Measurements from ENCODE around the gene CYP3A5. TPM values are rescaled to one million over a fixed set of nuclear protein-coding genes. Genes with fewer than 3 reads are reported as not detected.
A peak's percentile ranks its signal among the peaks of the same experiment; 100 is the strongest.

Gene CYP3A5
- 9.6 and 11.2 TPM in 2 replicates for total RNA-seq (2011; cell fraction: chromatin; rRNA removed; ENCODE audit: low replicate concordance)
- total RNA-seq (2011; cell fraction: nucleolus; rRNA removed) = 4.3 and 5.0 TPM in 2 replicates
- total RNA-seq (2011; cell fraction: nucleoplasm; rRNA removed) = 4.5 and 5.9 TPM in 2 replicates
- total RNA-seq (2014; rRNA removed) (0.73 and 1.3 TPM in 2 replicates), total RNA-seq (2014; rRNA removed; fragmentation: Illumina TruSeq; extraction: Trizol) (1.3 and 1.7 TPM in 2 replicates), total RNA-seq (2015; rRNA removed; fragmentation: Illumina TruSeq; extraction: Trizol) (1.7 and 2.8 TPM in 2 replicates), total RNA-seq (2021) (0.96 and 1.5 TPM in 2 replicates), polyA plus RNA-seq (2011; rRNA removed) (0.98 and 1.5 TPM in 2 replicates), polyA plus RNA-seq (2014; fragmentation: Illumina TruSeq; extraction: Trizol) (1.1 and 1.2 TPM in 2 replicates), polyA plus RNA-seq (2014; fragmentation: Nextera tagmentation; extraction: Ambion mirVana) (1 to 10 TPM; 1.6 TPM), polyA plus RNA-seq (2014; rRNA removed) (1.5 and 1.6 TPM in 2 replicates), polyA minus RNA-seq (2011; rRNA and poly(A)+ RNA removed) (1.8 and 2.9 TPM in 2 replicates), Bru-seq, nascent RNA (percentile 33 among the genes with signal in this experiment), BruChase-seq, experiment 1, labeled RNA remaining after a 2-hour chase (percentile 38 among the genes with signal in this experiment), BruChase-seq, experiment 2, labeled RNA remaining after a 6-hour chase (percentile 41 among the genes with signal in this experiment)
- 0.27 and 1.0 TPM in 2 replicates for polyA plus RNA-seq (2011; cell fraction: cytosol; rRNA removed)
- polyA plus RNA-seq (2011; cell fraction: nucleus; rRNA removed) = 9.0 and 11.0 TPM in 2 replicates
- 2.6 and 5.5 TPM in 2 replicates for polyA plus RNA-seq (2012)
- 0.48 TPM in 1 of 2 replicates, not detected in the other for polyA minus RNA-seq (2011; cell fraction: cytosol; rRNA and poly(A)+ RNA removed)
- polyA minus RNA-seq (2011; cell fraction: nucleus; rRNA and poly(A)+ RNA removed) = 5.1 and 7.3 TPM in 2 replicates
- long read RNA-seq, experiment 1, partial matches to known transcripts = 0 of 3 reads
- long read RNA-seq, experiment 1, other reads (novel, unspliced or antisense) = 2 of 3 reads
- long read RNA-seq, experiment 2, partial matches to known transcripts = 1 of 1 reads
- long read RNA-seq, experiment 2, other reads (novel, unspliced or antisense) = 0 of 1 reads
- long read RNA-seq, experiment 3 = 0 reads

DNA sequence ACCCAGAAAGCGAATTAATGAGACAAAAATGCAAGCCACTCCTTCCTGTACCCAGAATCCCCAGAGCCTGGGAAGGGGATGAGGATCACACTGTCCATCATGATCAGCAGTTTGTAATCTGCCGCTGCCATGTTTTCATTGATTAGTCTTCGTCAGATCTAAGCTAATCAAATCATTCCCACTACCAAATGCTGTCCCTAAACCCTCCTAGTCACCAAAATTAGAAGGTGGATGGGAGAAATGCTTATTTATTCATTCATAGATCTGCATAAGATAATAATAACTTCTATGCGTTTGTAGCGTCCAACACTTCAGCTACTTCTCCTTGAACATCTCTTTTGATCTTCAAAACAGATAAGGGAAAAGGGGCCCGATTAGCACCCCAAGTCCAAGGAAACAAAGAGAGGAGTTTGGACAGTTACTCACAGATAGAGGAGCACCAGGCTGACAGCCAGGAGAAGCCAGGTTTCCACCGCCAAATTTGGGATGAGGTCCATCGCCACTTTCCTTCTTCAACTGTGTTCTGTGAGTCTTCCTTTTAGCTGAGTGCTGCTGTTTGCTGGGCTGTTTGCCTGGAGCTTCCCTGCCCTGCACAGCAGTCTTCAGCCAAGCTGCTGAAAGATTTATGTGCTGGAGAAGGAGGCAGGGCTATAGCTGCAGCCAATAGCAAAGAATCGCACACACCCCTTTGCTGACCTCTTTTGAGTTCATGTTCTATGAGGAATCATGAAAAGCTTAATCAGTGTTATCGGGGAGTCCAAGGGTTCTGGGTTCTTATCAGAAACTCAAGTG, at the start of gene CYP3A5:
Gene CYP3A5 (minus strand): TSS at position 597 of the 792 bp plus-strand sequence. CDS start 100 bp downstream, at position 497.
- POLR2A ChIA-PET = interaction anchor here (0.7 to 2.6 kb wide), 11 partner anchors 9 to 236 kb away, joined by 3 to 26 read pairs (median 3); no protein-coding TSS in a partner anchor
- peak within 1 kb of the TSS; percentile 54 for H3K27ac ChIP-seq (ENCODE audit: extremely low read depth, low read depth, low read length)
- no peaks in the 10 kb centered on the region for H3K79me2 ChIP-seq (ENCODE audit: control insufficient read depth, insufficient read depth, low read length)
- CTCF ChIA-PET (ENCODE audit: low intra/inter-chr PET ratio) = no interaction called here
- peak within 1 kb of the TSS; percentile 69 for H2AFZ ChIP-seq (ENCODE audit: low read depth, low read length)
- intact Hi-C loops (cut with micrococcal nuclease) (loop anchor here (2.0 kb wide), 1 partner anchor 13 kb away; no protein-coding TSS in a partner anchor), in situ Hi-C loops (cut with MboI) (no loop called here)
- peak; percentile 42 to 93 (median 67) for DNase-seq (ENCODE audit: extremely low read depth in 1 of 4, low spot score in 3 of 4)
- H3K36me3 ChIP-seq (ENCODE audit: control insufficient read depth, insufficient read depth, low read length) = no peaks in the 10 kb centered on the region
- FAIRE-seq = peak; percentile 86
- H3K9ac ChIP-seq (ENCODE audit: insufficient read depth in 1 of 2, low read depth in 2 of 2, low read length in 2 of 2) = peak within 1 kb of the TSS; percentile 27 to 66; a peak in 3 of 4 replicates
- no peaks in the 10 kb centered on the region for H3K27me3 ChIP-seq (ENCODE audit: control insufficient read depth in 2 of 2, insufficient read depth in 2 of 2, low read length in 2 of 2)
- no peaks in the 10 kb centered on the region for H3K9me1 ChIP-seq (ENCODE audit: control insufficient read depth, insufficient read depth, low read length)
- BruUV-seq (replicated peaks) = TSS peak; percentile 99
- ATAC-seq = peak; percentile 99
- no peak within 1 kb of the TSS for H3K4me3 ChIP-seq
- H4K20me1 ChIP-seq (replicated peaks; ENCODE audit: control insufficient read depth, insufficient read depth, low read length) = no peaks in the 10 kb centered on the region
- peak within 1 kb of the TSS; percentile 74 for H3K4me2 ChIP-seq (ENCODE audit: insufficient read depth, low read length)
- H3K9me3 ChIP-seq (replicated peaks; ENCODE audit: control insufficient read depth, insufficient read depth, low read depth, low read length) = no peaks in the 10 kb centered on the region
- peaks cover 14 to 25% of the 10 kb centered on the region in 2 experiments; a peak in 4 of 5 replicates for H3K4me1 ChIP-seq (replicated peaks in 1 of 2; ENCODE audit: control insufficient read depth in 2 of 2, insufficient read depth in 2 of 2, low read length in 2 of 2)
- WGBS (ENCODE audit: insufficient coverage, low coverage, missing lambda C conversion rate) = 3% methylated on average over 10 of the region's 10 CpGs
- TF ChIP-seq CHD1 (IDR thresholded peaks at IDR 0.05; ENCODE audit: low read length) (no peak), ZNF668 (CRISPR knock-in tag; IDR thresholded peaks at IDR 0.05) (no peak), PRPF4 (IDR thresholded peaks at IDR 0.05; ENCODE audit: insufficient read depth, low read depth, low read length, poor library complexity, severe bottlenecking) (no peak), ASH1L (IDR thresholded peaks at IDR 0.05; ENCODE audit: borderline replicate concordance, low read depth, partially characterized antibody) (no peak), HLTF (IDR thresholded peaks at IDR 0.05) (no peak), ZNF3 (CRISPR knock-in tag; IDR thresholded peaks at IDR 0.05) (no peak), ZNF263 (CRISPR knock-in tag; IDR thresholded peaks at IDR 0.05; ENCODE audit: borderline replicate concordance) (peak; percentile 68; the same call in 1 of the 2 replicates)
- TF ChIP-seq, protein P1, sequence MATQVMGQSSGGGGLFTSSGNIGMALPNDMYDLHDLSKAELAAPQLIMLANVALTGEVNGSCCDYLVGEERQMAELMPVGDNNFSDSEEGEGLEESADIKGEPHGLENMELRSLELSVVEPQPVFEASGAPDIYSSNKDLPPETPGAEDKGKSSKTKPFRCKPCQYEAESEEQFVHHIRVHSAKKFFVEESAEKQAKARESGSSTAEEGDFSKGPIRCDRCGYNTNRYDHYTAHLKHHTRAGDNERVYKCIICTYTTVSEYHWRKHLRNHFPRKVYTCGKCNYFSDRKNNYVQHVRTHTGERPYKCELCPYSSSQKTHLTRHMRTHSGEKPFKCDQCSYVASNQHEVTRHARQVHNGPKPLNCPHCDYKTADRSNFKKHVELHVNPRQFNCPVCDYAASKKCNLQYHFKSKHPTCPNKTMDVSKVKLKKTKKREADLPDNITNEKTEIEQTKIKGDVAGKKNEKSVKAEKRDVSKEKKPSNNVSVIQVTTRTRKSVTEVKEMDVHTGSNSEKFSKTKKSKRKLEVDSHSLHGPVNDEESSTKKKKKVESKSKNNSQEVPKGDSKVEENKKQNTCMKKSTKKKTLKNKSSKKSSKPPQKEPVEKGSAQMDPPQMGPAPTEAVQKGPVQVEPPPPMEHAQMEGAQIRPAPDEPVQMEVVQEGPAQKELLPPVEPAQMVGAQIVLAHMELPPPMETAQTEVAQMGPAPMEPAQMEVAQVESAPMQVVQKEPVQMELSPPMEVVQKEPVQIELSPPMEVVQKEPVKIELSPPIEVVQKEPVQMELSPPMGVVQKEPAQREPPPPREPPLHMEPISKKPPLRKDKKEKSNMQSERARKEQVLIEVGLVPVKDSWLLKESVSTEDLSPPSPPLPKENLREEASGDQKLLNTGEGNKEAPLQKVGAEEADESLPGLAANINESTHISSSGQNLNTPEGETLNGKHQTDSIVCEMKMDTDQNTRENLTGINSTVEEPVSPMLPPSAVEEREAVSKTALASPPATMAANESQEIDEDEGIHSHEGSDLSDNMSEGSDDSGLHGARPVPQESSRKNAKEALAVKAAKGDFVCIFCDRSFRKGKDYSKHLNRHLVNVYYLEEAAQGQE (IDR thresholded peaks at IDR 0.05; ENCODE audit: borderline replicate concordance) = no peak; the same call in 1 of the 2 replicates
- TF ChIP-seq, protein P1 (CRISPR knock-in tag; IDR thresholded peaks at IDR 0.05; ENCODE audit: low read depth) = no peak

All from K562 (cell line).